ENCODE measurements around the gene LCE7A.

GRCh38 chr1:152886085-152886484 is 26.3 kb downstream of the LCE7A start:
- no peak for TF ChIP-seq CTCF (IDR thresholded peaks at IDR 0.05)
- TF ChIP-seq EZH2 (IDR thresholded peaks at IDR 0.05; ENCODE audit: borderline replicate concordance, insufficient read depth, low read depth, low read length, poor library complexity, severe bottlenecking) = no peak

Data from B cell (primary cell).